GM18868 (cell line): Measurements from ENCODE around the gene PPP1R10.

Experiments used
- ATAC-seq: cut with Tn5 transposase; IDR thresholded peaks from one replicate; pipeline ENCODE4 v1.9.1; 2021; ENCODE audit warnings: mild to moderate bottlenecking, moderate library complexity; ENCODE audit not compliant: unreplicated experiment

Gene PPP1R10

DNA sequence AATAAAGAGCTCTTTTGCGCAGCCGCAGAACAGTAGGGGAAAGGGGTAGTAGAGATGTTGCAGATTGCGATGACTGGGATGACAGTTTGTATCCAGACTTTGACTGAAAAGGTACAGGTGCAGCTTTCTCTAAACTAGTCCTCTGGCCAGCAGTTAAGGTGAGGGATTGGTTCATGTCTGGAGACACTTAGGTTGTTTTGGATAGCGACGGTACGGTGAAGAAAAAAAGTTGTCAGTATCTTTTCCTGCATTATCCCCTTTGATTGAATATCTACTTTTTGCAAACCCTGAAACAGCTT, 59.4 kb downstream of the PPP1R10 start:
- ATAC-seq = peak; percentile 5

DNA sequence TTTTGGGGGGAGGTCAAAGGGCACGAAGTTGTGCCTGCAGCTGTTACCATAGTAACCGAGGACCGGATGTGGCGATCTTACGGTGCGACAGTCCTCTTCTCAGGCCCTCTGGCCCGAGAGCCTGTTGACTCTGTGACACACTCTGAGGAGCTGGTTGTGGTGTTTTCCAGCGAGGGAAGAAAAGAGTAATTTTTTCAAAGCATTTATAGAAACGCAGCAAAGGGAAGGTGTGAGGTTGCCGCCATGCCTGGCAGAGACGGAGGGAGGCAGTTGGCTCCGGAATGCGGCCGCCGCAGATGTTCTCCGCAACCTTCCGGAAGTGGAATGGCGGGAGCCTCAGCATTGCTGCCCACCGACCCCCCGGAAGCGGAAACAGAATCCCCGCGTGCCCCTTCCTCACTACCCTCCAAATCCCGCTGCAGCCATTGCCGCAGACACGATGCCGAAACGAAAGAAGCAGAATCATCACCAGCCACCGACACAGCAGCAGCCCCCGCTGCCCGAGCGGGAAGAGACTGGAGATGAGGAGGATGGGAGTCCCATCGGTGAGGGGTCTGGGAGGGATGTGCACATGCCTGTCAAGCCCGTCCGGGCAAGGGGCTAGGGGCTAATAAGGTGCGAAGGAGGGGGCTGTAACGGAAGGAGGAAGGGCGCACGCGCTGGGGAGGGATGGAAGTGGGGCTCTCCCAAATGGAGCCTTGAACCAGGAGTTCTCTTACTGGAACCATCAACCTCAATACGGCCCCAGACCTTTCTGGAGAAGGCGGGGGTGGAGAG, 59.9 kb downstream of the PPP1R10 start, which contains the start of gene PRR3:
PRR3 (plus strand) TSS at position 390 of the 777 bp plus-strand sequence; CDS start at position 440, 50 bp downstream.
- ATAC-seq = peak; percentile 45

DNA sequence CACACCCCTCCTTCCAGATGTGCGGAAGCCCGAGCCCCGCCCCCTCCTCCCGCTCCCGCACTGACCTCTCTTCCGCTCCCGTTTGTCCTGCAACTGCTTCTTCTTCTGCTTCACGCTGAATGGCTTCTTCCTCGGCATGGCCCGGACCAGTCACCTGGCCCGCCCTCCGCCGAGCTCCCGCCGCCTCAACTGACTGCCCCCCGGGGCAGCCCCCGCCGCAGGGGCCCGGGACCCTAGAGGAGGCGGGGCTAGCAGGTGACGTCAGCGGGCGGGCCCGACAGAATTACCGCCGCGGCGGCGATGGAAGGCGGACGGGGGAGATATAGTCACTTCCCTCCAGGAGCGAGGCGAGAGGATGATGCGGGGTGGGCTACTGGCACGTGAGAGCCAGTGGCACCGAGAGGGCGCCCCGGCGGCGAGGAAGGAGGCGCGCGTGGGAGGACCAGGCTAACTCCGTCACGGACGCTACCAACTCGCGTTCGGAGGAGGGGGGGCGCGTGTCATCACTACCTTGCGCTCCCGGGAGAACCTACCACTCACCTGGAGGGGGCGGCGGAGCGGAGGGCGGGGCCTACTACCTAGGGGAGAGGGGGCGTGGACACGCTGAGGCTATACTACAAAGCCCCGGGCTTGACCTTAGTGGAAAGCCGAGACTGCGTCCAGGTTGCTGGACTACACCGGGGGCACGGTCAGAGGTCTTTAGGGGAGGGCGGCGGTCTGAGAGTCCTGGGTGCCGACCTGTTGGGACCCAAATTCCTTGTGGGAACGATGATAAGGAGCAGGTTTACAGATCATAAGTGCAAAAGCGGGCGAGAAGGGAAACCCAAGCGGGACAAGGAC, 60.8 kb downstream of the PPP1R10 start, which contains the start of gene GNL1:
GNL1 (minus strand) TSS at position 424 of the 840 bp plus-strand sequence; CDS start at position 138, 286 bp downstream.
- peak; percentile 71 for ATAC-seq

DNA sequence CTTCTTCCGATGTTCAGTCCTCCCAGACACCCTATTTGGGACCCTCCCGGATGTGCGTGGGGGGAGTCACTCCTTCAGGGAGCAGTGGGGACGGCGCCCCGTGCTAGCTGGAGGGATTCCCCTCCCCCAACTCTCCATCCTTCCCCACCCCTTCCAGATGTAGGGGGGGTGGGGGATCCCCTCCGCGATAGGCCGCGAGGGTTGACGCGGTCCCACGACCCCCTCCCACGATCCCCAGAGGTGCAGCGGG, 61.3 kb downstream of the PPP1R10 start:
- ATAC-seq = no peak

DNA sequence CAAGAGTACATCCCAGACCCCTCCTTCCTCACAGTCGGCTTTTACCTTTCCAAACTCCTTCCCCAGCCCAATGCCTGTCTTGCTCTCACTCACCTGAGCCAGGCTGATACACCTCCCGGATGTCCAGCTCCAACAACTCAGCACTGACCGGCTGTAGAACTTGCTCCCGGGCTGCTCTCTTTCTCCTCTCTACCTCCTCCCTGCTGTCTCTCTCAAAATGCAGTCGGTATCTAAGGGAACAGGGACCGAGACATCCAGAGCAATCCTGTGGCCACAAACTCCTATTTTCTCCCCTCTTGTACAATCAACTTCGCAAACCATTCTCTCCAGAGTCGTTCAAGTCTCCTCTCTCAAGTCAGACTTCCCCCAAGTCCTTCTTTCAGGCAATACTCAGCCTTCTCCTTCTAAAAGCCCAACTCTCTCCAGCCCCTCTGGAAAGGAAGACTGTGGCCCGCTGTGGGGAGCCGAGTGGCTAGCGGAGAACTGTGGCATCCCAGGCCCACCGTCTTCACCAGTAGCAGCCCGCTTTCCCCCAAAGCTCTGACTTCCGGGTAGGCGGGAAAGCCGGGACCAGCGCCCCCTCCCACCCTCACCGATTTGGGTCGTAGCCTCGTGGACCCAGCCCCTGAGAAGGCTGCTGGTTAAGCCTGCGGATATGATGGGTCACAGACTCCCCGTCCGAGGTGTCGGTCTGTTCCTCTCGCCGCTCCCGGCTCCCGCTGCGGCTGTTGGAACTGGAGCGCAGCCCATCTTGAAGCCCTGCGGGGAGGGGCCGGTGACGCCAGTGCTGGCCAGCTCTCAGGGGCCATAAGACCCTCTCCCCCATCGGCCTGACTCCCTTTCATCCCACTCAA, 61.9 kb downstream of the PPP1R10 start:
- no peak for ATAC-seq

DNA sequence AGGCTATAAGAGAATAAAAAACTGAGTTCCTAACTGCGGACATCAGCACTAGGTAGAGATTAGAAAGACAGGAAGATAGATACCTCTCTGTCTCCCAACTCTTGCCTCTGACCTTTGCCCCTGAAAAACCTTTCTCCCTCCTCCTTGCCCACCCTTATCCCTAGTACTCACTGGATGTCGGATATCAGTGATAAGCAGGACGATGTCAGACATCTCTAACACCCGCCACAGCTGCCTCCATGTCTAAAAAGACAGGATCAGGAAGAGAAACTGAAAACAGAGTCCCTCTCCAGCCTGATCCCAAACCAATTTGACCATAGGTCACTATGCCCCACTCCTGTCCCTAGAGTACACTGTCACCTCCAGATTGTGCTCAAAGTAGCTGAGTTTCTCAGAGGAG, 62.6 kb downstream of the PPP1R10 start:
- no peak for ATAC-seq
